ENCODE data around the gene ARNT2. TPM values are rescaled to one million over a fixed set of nuclear protein-coding genes. Genes with fewer than 3 reads are reported as not detected.

The ARNT2 gene
- total RNA-seq, 1 donor from 2014 or later = 9.1 TPM

DNA sequence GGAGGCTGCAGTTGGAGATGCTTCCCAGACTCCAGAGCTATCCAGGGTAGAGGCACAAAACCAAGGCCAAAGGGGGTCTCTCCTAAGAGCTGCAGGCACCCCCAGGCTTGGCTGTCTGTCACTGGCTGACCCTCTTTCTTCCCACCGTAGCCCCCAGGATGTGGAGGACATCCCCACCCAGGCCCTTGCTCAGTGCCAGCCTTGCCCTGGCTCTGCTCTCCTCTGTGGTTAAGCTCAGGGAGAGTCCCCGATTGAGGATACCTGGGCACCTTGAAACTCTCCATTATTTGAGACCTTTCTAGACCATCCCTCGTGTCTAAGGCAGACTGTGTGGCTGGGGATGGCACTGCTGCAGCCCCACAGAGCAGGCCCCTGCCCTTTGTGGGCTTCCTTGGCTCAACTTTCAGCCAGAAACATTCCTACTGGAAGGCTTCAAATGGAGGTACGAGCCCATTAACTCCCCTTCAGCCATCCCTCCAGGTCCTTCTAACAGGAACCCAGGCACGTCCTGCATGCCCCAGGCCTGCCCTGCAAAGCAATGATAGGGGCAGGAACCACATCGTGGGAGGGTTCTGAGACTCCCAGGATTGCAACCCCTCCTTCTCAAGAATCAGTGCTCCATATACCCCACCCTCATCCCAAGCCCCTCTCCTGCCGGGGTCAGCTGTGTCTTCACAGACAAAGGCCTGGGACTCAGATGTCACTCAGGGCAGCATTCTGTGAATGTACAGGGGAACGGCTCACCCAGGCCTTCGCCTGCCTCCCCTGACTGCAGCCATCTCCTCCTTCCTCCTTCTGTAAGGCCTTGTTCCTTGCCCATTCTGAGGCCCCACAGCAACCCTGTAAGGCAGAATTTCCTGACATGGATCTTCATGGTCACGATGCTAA lies 188.0 kb downstream of the ARNT2 start:
- DNase-seq (ENCODE audit: low read depth) = no peak
- H3K4me3 ChIP-seq (ENCODE audit: low read depth, low read length) = no peak overlapping the region
- TF ChIP-seq, protein P1, sequence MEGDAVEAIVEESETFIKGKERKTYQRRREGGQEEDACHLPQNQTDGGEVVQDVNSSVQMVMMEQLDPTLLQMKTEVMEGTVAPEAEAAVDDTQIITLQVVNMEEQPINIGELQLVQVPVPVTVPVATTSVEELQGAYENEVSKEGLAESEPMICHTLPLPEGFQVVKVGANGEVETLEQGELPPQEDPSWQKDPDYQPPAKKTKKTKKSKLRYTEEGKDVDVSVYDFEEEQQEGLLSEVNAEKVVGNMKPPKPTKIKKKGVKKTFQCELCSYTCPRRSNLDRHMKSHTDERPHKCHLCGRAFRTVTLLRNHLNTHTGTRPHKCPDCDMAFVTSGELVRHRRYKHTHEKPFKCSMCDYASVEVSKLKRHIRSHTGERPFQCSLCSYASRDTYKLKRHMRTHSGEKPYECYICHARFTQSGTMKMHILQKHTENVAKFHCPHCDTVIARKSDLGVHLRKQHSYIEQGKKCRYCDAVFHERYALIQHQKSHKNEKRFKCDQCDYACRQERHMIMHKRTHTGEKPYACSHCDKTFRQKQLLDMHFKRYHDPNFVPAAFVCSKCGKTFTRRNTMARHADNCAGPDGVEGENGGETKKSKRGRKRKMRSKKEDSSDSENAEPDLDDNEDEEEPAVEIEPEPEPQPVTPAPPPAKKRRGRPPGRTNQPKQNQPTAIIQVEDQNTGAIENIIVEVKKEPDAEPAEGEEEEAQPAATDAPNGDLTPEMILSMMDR (conservative IDR thresholded peaks at IDR 0.05; ENCODE audit: low read depth, low read length) = no peak

DNA sequence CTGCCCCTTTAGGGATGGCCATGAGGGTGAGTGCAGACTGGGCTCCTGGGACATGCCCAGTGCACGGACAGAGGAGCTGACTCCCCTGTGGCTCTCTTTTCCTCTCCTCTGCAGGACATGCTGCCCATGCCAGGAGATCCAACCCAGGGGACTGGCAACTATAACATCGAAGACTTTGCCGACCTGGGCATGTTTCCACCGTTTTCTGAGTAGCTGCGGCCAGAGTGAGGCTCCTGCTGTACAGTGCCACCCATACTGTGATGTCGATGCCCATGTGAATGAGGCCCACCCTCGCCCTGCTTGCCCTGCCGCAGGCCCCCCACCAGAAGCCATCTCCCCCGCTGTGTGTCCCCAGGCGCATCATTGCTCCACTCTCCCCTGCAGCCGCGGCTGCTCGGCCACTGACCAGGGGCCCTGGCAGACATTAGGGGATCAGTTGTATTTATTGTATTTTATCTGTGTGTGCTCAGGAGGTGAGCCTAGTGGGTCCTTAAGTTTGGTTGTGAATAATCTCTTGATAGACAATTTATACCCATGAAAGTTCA lies 189.4 kb downstream of the ARNT2 start:
- no peak overlapping the region for H3K4me3 ChIP-seq (ENCODE audit: low read depth, low read length)
- TF ChIP-seq, protein P1 (conservative IDR thresholded peaks at IDR 0.05; ENCODE audit: low read depth, low read length) = no peak
- no peak for DNase-seq (ENCODE audit: low read depth)

DNA sequence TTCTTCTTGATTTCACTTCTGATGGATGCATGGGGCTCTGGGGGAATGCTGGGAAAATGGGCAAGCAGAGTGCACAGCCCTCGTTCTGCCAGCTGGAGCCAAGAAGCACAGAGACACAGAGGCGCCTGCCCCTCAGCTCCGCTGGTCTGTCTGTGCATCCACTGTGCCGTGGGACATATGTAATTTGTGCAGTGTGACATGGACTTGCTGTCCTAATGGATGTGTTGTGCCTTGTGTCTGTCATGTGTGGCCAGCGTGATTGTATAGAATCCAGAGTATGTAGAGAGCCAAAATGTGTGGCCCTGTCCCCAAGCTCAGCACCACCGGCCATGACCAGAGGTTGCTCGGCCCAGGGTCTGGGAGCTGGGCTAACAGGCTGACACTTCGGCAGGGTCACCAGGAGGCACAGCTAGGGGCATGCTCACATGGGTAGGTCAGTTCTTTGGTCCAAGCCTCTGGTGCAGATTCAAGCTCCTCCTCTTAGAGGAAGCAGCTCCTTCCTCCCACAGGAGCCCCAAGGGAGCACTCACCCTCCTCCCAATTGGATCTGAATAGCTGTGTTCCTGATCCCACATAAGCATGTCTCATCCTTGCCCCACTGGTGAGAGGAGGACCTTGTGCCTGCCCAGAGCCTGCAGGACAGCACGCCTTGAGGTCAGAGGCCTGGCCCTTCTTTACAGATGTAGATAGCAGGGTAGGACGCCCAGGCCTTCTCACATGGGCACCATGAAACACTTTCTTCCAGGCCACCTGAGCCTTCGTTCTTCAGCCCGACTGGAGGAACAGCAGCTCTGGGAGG lies 190.1 kb downstream of the ARNT2 start:
- no peak overlapping the region for H3K4me3 ChIP-seq (ENCODE audit: low read depth, low read length)
- no peak for DNase-seq (ENCODE audit: low read depth)
- TF ChIP-seq, protein P1 (conservative IDR thresholded peaks at IDR 0.05; ENCODE audit: low read depth, low read length) = no peak

DNA sequence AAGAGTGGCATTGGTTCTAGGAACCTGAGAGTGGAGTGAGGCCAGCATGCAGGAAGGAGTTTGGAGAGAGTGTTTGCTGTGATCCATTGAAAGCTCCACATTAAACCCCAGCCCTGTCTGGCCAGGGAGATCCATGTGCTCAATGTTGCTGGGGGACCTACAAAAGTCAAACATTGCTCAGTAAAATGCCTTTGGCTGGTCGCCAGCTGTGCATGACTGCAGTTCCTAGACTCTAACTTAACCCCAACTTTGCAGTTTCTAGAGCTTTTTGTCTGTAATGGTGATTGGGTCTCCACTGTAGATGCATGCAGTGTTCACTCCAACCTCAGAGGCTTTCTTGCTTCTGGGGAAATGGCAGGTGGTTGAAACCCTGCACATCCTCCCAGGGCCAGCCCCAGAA lies 191.2 kb downstream of the ARNT2 start:
- DNase-seq (ENCODE audit: low read depth) = no peak
- H3K4me3 ChIP-seq (ENCODE audit: low read depth, low read length) = no peak overlapping the region
- TF ChIP-seq, protein P1 (conservative IDR thresholded peaks at IDR 0.05; ENCODE audit: low read depth, low read length) = no peak

DNA sequence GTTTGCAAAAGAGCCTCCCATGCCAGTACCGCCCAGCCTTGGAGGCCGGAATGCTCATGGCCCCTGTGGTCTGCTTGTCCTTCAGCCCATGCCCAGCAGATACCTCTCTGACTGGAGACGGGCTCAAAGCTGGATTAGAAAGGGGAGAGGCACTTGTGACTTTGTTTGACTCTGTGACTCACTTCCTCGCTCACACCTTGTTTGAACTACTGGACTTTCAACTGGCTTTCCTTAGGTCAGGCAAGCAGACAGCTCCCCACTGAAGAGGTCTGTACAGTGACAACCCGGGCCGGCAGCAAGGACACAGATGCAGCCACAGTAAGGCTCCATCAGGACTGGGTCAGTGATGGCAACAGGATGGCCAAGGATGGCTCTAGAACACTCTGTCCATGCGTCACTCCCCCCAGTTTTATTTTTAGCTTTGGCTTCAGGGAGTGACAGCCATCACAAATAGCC lies 192.4 kb downstream of the ARNT2 start:
- no peak for DNase-seq (ENCODE audit: low read depth)
- TF ChIP-seq, protein P1 (conservative IDR thresholded peaks at IDR 0.05; ENCODE audit: low read depth, low read length) = no peak
- no peak overlapping the region for H3K4me3 ChIP-seq (ENCODE audit: low read depth, low read length)

DNA sequence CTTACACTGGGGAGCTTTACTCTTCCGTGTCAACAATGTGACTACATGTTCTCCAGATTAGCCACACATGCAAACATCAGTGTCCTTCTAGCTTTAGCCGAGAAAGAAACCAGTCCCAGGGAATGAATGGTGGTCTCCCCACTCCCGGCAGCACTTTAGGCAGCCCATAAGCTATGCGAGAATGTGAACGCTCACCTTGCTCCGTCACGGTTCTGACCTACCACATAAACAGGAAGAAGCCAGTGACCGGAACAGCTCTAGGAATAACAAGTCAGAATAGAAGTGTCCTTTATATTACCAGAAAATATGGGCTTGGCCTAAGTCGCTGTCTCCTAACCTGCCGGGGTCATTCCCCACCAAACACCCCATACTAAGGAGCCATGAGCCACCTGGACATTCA lies 192.9 kb downstream of the ARNT2 start:
- no peak for DNase-seq (ENCODE audit: low read depth)

More for the DNA sequence above, 192.9 kb downstream of the ARNT2 start:
- TF ChIP-seq, protein P1 (conservative IDR thresholded peaks at IDR 0.05; ENCODE audit: low read depth, low read length) = no peak
- no peak overlapping the region for H3K4me3 ChIP-seq (ENCODE audit: low read depth, low read length)

Measured in epithelial cell of proximal tubule (primary cell).